ENCODE data around the gene PAK6.

DNA sequence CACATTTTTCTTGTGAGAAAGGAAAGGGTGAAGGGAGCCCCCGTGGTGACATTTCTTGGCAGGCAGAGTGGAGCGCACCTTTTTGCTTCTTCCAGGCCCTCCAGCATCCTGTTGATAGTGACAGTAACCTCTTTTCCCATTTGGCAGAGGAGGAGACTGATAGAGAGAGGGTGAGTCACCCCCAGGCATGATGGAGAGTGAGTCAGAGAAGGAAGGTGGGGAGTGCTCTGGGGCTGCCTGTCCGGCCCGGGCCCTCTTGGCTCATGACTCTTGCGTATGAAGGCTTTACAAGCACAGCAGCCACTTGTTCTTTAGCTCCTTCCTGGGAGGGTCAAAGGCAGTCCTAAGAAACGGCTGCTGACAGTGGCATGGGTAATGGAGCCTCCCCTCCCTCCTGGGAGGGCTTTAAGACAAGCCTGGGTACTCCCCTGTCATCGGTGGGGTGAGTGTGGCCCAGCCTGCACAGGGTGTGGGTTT, 28.0 kb downstream of the PAK6 start:
- TF ChIP-seq EZH2phosphoT487 (conservative IDR thresholded peaks at IDR 0.05; ENCODE audit: low read length) = no peak
- TF ChIP-seq, protein P1, sequence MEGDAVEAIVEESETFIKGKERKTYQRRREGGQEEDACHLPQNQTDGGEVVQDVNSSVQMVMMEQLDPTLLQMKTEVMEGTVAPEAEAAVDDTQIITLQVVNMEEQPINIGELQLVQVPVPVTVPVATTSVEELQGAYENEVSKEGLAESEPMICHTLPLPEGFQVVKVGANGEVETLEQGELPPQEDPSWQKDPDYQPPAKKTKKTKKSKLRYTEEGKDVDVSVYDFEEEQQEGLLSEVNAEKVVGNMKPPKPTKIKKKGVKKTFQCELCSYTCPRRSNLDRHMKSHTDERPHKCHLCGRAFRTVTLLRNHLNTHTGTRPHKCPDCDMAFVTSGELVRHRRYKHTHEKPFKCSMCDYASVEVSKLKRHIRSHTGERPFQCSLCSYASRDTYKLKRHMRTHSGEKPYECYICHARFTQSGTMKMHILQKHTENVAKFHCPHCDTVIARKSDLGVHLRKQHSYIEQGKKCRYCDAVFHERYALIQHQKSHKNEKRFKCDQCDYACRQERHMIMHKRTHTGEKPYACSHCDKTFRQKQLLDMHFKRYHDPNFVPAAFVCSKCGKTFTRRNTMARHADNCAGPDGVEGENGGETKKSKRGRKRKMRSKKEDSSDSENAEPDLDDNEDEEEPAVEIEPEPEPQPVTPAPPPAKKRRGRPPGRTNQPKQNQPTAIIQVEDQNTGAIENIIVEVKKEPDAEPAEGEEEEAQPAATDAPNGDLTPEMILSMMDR (IDR thresholded peaks at IDR 0.05; ENCODE audit: insufficient read depth, low read length, poor library complexity, severe bottlenecking) = no peak
